Erythroblast (primary cell): ENCODE results near the gene ALDOB.

Experiments used
- GATA1 ChIP-seq: IDR thresholded peaks from 2 replicates; pipeline ENCODE4 v1.6.1; 2011; ENCODE audit warnings: low read depth, mild to moderate bottlenecking, control low read depth, low read length, moderate library complexity
- POLR2A ChIP-seq: IDR thresholded peaks from 2 replicates; pipeline ENCODE4 v1.6.1; 2011; ENCODE audit warnings: mild to moderate bottlenecking, low read length

DNA sequence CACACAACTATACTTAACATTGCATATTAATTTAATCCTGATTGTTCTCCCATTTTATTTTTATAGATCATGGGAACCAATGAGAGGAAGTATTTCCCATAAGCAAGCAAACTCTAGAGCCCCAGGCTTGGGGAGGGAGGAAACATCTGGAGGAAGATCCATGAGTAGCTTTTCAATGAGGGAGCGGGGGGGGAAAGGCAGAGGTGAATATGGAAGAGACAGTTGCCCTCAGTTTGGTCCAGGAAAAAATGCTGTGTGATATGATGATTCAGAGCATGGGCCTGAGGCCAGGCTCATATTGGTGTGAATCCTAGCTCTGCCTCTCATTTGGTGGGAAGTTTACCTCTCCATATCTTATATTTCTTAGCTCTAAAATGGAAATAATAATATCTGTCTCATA, 42.2 kb upstream of the ALDOB start:
- TF ChIP-seq POLR2A (no peak), GATA1 (no peak)
